Fibroblast of skin of back (primary cell): Measurements from ENCODE around the gene GVQW3.

Experiments
- DNase-seq: peaks from one replicate; pipeline ENCODE4 v3.0.0-alpha.2; 2013

The GVQW3 gene

DNA sequence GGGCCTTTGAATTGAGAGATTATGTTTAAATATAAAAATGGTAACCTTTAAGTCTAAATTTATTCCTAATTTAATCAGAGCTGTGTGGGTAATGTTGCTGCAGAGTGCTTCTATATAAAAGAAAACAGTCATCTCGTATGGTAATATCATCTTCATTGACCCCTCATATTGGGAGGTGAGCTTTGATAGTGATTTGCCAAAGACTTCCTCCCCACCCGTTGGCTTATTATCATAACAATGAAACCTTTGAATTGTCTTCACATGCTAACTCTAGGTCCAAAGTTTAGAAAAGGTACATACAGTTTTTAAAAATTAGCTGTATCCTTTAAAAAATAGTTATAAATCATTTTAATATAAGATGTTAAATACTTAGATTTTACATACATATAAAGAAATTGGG, 67.4 kb downstream of the GVQW3 start:
- no peak for DNase-seq

DNA sequence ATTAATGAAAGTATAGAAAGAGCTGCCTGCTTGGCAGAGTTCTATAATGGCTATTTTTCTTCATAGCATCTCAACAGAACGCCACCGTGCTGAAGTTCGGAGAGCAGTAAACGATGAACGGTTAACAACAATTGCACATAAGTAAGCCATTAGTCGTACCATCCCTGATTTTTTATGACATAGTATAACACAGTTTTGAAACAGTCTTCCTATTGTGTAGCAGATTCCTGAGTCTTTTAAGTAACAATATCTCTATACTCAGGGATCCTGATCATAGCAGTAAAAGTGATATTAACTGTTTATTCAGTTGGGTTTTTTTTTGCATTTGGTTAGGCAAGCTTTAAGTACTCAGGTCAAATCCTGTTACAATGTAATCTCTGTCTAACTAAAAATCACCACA, 72.1 kb downstream of the GVQW3 start:
- no peak for DNase-seq

DNA sequence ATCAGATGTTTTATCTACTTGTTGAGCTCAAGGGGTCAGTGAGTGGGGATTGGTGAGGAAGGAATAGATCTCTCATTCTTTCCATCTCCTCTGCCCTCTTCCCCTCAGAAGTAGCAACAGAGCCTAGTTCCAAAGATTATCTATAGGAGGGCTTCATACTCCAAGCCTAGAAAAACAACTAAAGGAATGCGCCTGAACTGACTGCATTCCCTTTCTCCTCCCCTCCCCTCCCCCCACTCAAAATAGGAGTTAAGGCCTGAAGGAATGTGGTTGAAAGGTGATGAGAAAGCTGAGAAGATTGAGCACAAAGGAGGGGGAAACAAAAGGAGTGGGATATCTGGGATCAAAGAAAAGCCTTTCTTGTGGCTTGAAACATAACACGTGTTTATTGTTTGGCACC, 74.2 kb downstream of the GVQW3 start:
- DNase-seq: peak; percentile 65

DNA sequence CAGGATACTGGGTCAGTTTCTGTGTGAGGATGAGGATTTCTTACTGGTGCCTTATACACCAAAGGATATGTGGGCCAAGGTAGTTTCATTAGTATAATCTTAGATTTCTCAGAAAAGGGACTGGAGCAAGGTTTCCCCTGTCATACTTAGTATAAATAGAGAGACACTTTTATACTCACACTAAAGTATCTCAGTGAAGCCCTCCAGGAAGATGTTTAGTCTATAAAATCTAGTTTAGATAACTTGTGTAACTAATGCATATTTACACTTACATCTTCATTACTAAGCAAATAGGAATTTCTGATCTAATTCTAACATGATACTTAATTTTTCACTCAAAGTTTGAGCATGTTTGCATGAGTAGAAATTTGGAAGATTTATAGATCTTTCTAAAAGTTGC, 74.8 kb downstream of the GVQW3 start:
- DNase-seq: no peak

DNA sequence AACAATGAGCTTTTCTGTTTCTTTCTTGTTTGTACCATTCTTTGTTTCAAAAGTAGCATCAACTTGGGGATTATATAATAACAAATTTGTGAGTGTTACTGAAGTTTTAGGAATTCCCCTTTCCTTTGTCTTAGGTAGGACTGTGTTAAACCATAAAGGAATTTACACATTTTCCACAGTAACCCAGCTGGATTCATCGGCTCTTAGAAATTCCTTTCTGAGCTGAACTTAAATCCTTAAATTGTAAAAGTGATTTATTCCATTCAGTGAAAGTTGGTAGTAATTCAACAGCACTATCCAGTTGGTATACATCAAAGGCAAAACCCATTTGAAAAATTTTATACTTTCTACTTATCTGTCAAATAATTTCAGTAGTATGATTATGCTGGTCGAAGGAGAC, 75.4 kb downstream of the GVQW3 start:
- no peak for DNase-seq
